Parathyroid adenoma (tissue), 2 donors: ENCODE results near the gene HOXA13.

Source experiments
- H2AFZ ChIP-seq: fragments of 300-600 bp; sonication (generic); one replicate; pipeline ENCODE4 v1.7.0; 2017; ENCODE audit warnings: antibody characterized with exemption, mild to moderate bottlenecking
- H3K27ac ChIP-seq: fragments of 300-600 bp; sonication (generic); one replicate; pipeline ENCODE4 v1.7.0; 2017
- H3K27me3 ChIP-seq: fragments of 300-600 bp; sonication (generic); one replicate; pipeline ENCODE4 v1.7.0; 2017; ENCODE audit warnings: low read length; ENCODE audit not compliant: control insufficient read depth, insufficient read depth
- H3K36me3 ChIP-seq: fragments of 300-600 bp; sonication (generic); one replicate; pipeline ENCODE4 v1.7.0; 2017; ENCODE audit warnings: low read length; ENCODE audit not compliant: control insufficient read depth, insufficient read depth
- H3K4me1 ChIP-seq: fragments of 300-600 bp; sonication (generic); one replicate; pipeline ENCODE4 v1.7.0; 2017; ENCODE audit warnings: control low read depth
- H3K4me2 ChIP-seq: fragments of 300-600 bp; sonication (generic); one replicate; pipeline ENCODE4 v1.7.0; 2017; ENCODE audit warnings: low read length
- H3K4me3 ChIP-seq: fragments of 300-600 bp; sonication (generic); one replicate; pipeline ENCODE4 v1.7.0; 2017; ENCODE audit warnings: low read depth, low read length
- H3K79me2 ChIP-seq: fragments of 300-600 bp; sonication (generic); one replicate; pipeline ENCODE4 v1.7.0; 2017; ENCODE audit warnings: control low read depth
- H3K9ac ChIP-seq: fragments of 300-600 bp; sonication (generic); one replicate; pipeline ENCODE4 v1.7.0; 2017; ENCODE audit warnings: mild to moderate bottlenecking
- H3K9me3 ChIP-seq: fragments of 300-600 bp; sonication (generic); one replicate; pipeline ENCODE4 v1.7.0; 2017; ENCODE audit warnings: low read length; ENCODE audit not compliant: control insufficient read depth
- TF ChIP-seq, protein P1 (sequence below): fragments of 300-600 bp; sonication (generic); IDR thresholded peaks from one replicate; pipeline ENCODE4 v1.7.0; 2017; ENCODE audit warnings: antibody characterized with exemption, mild to moderate bottlenecking
- donor health status: primary hyperparathyroidism.

Gene HOXA13

DNA sequence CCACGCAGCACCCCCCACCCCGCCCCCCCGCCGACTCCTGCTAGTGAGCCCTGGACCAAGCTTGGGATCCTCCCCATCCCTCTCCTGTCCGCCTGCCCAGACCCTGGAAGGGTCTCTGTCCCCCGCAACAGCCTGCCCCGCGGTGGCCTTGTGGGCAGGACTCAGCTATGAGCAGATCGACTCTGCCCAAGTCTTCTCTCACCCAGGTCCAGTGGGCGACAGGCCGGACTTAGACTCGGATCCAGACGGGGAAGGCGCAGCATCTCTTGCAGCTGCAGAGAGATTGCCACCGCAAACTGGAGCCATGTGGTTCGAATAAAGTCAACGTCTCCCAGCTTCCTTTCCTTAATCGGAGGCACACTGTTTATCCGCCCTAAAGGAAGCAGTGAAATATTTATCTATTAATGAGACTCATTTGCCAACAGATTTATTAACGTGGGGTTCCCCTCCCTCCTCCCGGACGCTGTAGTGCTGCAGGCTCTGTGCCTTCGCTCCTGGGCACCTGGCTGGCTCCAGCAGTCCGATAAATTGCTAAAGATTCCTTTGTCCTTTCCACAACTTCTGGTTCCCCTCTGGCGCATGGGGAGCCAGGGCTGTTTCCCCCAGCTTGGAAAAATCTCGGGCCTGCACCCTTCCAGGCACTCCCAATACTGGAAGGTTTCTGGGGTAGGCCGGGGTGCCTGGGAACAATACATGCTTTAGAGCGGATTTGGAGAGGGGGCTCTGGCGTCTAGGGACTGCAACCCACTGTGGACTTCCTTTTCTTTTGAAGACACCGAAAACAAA is 42.8 kb downstream of the HOXA13 start:
- H3K36me3 ChIP-seq = no peaks in the 10 kb centered on the region
- no peak overlapping the region for H2AFZ ChIP-seq
- H3K4me2 ChIP-seq = no peak overlapping the region
- TF ChIP-seq, protein P1, sequence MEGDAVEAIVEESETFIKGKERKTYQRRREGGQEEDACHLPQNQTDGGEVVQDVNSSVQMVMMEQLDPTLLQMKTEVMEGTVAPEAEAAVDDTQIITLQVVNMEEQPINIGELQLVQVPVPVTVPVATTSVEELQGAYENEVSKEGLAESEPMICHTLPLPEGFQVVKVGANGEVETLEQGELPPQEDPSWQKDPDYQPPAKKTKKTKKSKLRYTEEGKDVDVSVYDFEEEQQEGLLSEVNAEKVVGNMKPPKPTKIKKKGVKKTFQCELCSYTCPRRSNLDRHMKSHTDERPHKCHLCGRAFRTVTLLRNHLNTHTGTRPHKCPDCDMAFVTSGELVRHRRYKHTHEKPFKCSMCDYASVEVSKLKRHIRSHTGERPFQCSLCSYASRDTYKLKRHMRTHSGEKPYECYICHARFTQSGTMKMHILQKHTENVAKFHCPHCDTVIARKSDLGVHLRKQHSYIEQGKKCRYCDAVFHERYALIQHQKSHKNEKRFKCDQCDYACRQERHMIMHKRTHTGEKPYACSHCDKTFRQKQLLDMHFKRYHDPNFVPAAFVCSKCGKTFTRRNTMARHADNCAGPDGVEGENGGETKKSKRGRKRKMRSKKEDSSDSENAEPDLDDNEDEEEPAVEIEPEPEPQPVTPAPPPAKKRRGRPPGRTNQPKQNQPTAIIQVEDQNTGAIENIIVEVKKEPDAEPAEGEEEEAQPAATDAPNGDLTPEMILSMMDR = no peak
- no peaks in the 10 kb centered on the region for H3K79me2 ChIP-seq
- no peak overlapping the region for H3K4me3 ChIP-seq
- no peak overlapping the region for H3K9ac ChIP-seq
- H3K9me3 ChIP-seq = no peaks in the 10 kb centered on the region
- peaks cover 32% of the 10 kb centered on the region for H3K27me3 ChIP-seq
- no peak overlapping the region for H3K27ac ChIP-seq
- no peaks in the 10 kb centered on the region for H3K4me1 ChIP-seq

GRCh38 chr7:27156508-27156898 is 43.4 kb downstream of the HOXA13 start, which contains the start of gene HOXA7:
Gene HOXA7, minus strand, starts transcription at chr7:27156675. Its CDS starts 130 bp downstream, at chr7:27156545.
- no peak within 1 kb of the TSS for H3K27ac ChIP-seq
- no peaks in the 10 kb centered on the region for H3K9me3 ChIP-seq
- H3K36me3 ChIP-seq = no peaks in the 10 kb centered on the region
- peak within 1 kb of the TSS; percentile 50 for H3K4me2 ChIP-seq
- no peaks in the 10 kb centered on the region for H3K4me1 ChIP-seq
- H3K79me2 ChIP-seq = no peaks in the 10 kb centered on the region
- H3K27me3 ChIP-seq = peaks cover 32% of the 10 kb centered on the region
- H2AFZ ChIP-seq = no peak within 1 kb of the TSS
- no peak within 1 kb of the TSS for H3K9ac ChIP-seq
- TF ChIP-seq, protein P1 = no peak
- peak within 1 kb of the TSS; percentile 35 for H3K4me3 ChIP-seq

DNA sequence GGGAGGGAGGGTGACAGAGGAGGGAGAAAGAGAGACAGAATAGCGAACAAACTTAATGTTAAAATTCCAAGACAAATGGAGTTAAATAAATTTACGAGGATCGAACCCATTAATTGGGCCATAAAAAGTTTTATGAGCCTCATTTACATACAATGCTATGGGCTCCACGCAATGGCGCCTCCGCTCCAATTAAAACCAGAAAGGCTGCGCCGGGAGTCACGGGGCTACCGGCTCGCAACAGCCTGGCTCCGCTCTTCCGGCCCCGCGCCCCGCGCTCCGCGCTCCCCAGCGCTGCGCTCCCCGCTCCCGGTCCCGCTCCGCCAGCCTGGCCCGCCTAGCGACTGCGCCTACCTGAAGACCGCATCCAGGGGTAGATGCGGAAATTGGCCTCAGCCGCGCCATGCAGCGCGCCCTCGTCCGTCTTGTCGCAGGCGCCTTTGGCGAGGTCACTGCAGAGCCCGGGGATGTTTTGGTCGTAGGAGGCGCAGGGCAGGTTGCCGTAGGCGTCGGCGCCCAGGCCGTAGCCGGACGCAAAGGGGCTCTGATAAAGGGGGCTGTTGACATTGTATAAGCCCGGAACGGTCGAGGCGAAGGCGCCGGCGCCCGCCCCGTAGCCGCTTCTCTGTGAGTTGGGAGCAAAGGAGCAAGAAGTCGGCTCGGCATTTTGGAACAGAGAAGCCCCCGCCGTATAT is 43.9 kb downstream of the HOXA13 start:
- H3K4me1 ChIP-seq = no peaks in the 10 kb centered on the region
- no peaks in the 10 kb centered on the region for H3K36me3 ChIP-seq
- no peak overlapping the region for H3K27ac ChIP-seq
- TF ChIP-seq, protein P1 = no peak
- peak overlapping the region; percentile 35 for H3K4me3 ChIP-seq
- H3K27me3 ChIP-seq = peaks cover 32% of the 10 kb centered on the region
- H3K9me3 ChIP-seq = no peaks in the 10 kb centered on the region
- no peak overlapping the region for H3K9ac ChIP-seq
- no peak overlapping the region for H2AFZ ChIP-seq
- H3K4me2 ChIP-seq = peak overlapping the region; percentile 50
- no peaks in the 10 kb centered on the region for H3K79me2 ChIP-seq

DNA sequence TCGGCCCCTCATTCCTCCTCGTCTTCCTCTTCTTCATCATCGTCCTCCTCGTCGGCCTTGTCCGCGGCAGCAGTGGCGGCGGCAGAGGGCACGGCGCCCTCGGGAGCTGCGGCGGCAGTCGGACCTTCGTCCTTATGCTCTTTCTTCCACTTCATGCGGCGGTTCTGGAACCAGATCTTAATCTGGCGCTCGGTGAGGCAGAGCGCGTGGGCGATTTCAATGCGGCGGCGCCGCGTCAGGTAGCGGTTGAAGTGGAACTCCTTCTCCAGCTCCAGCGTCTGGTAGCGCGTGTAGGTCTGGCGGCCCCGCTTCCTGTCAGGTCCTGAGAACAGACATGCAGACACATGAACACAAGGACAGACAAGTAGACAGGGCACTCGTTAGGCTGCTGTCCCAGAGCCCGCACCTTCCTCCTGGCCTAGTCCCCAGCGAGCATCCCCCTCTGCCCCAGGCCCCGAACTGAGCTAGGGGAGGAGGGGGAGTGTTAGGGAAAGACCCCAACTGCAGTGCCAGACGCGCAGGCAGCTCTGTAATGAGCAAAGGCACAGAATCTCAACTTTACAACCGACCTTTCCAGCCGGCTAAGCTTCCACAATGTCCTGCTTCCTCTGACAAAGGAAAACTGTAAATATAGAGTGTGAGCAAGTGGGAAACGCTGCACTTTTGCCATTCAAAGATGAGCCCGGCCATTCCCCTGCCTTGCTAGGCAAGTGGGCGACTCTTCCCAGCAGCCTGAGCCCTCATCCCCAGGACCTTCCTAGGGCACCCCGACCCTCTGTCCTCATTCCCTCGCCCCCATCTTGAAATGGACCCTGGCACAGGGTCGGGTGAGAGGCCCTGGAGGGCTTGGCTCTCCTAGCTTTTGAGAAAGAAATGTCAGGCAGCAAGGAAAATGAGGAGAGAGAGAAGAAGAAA is 44.7 kb downstream of the HOXA13 start:
- Histone ChIP-seq H3K4me2 (peak overlapping the region; percentile 65), H3K9me3 (no peaks in the 10 kb centered on the region), H3K79me2 (no peaks in the 10 kb centered on the region), H3K9ac (no peak overlapping the region), H3K27ac (no peak overlapping the region), H3K4me3 (peak overlapping the region; percentile 38), H3K27me3 (peaks cover 32% of the 10 kb centered on the region), H2AFZ (no peak overlapping the region), H3K36me3 (no peaks in the 10 kb centered on the region), H3K4me1 (no peaks in the 10 kb centered on the region)
- TF ChIP-seq, protein P1 = no peak
